Astrocyte (in vitro differentiated cells and primary cell): ENCODE measurements around the gene LRRC4C.
"Not testable (repeated sequence)": the region's sequence is repeated elsewhere in the genome, so short reads cannot be mapped to it uniquely, and the experiment has no call there.

Experiments
- CTCF ChIP-seq: IDR thresholded peaks from 2 replicates; pipeline ENCODE4 v1.5.1; 2011; ENCODE audit warnings: low read depth, mild to moderate bottlenecking, inconsistent platforms, low read length, moderate library complexity; ENCODE audit not compliant: insufficient read depth
- EZH2 ChIP-seq: IDR thresholded peaks from 2 replicates; pipeline ENCODE4 v1.6.1; 2012; ENCODE audit warnings: mild to moderate bottlenecking, low read length, inconsistent platforms; ENCODE audit not compliant: insufficient read depth

GRCh38 chr11:40167805-40168204, 1291.6 kb downstream of the LRRC4C start:
- not testable (repeated sequence) for TF ChIP-seq CTCF, EZH2
